GM12873 (cell line): ENCODE measurements around the gene RAP2B.

Source experiments
- CTCF ChIP-seq: IDR thresholded peaks from 2 replicates; pipeline ENCODE4 v1.5.1; 2012; ENCODE audit warnings: low read depth, mild to moderate bottlenecking, moderate library complexity, low read length, control low read depth; ENCODE audit not compliant: insufficient read depth; ENCODE audit errors: missing control alignments

The RAP2B gene

DNA sequence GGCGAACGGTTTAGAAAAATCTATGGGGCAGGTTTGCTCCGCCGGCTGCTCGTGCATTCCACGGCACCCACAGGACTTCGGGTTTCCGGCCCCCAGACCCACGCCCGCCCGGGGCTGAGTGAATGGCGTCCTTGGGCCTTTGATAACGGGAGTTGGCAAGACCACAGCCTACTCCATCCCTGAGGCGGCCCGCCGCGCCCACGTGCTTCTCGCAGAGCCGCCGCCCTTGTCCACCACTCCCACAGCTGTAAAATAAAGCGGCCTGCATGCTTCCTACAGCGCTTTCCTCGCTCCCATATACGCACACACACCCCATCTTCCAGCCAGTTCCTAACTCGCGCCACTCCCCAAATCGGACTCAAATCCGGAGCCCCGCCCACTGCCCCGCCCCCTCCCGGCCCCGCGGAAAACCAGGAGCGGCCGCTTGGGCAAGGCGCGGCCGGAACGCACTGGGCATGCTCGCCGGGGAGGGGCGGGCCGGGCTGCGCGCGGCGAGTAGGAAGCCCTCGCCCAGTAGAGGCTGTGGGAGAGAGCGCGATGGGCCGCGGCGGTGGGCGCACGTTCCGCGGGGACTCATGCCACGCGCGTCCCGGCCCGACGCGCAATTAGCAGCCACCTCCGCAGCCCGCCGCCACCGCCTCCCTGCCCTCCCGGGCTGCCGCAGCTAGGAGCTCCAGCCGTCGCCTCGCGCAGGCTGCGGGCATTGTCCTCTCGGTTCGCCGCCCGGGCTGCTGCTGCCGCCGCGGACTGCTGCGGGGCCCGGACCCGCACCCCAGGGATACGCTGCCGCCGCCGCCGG lies at the start of gene RAP2B:
Gene RAP2B, plus strand, starts transcription at position 513 of the 799 bp plus-strand sequence. CDS start 468 bp downstream, outside the sequence.
- TF ChIP-seq CTCF, result no peak

DNA sequence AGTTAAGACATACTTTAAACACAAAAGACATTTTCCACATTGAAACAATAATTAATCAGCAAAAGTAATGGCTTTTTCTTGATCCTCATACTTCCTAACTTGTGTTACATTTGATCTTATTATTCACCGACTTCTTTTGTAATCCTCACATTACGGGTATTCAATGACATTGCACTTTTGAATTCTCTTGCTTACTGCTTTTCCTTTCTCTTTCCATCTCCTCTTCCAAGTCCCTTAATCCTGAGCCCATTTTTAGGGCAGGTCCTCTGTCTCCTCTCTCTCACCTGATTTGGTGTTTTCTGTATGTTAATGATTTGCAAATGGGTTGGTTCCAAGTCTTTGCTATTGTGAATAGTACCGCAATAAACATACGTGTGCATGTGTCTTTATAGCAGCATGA lies 48.5 kb upstream of the RAP2B start:
- no peak for TF ChIP-seq CTCF

GRCh38 chr3:153115326-153115725 lies 46.7 kb upstream of the RAP2B start:
- TF ChIP-seq CTCF, result no peak

DNA sequence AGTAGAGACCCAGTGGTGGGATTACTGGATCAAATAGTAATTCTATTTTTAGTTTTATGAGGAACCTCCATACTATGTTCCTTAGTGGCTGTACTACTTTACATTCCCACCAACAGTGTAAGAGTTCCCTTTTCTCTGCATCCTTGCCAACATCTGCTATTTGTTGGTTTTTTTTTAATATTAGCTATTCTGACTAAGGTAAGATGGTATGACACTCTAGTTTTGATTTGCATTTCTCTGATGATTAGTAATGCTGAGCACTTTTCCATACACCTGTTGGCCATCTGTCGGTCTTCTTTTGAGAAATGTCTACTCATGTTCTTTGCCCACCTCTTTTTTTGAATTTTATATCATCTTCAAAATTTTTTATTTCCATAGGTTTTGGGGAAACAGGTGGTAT lies 34.2 kb upstream of the RAP2B start:
- TF ChIP-seq CTCF, result no peak

GRCh38 chr3:153129426-153129825 lies 32.6 kb upstream of the RAP2B start:
- TF ChIP-seq CTCF, result no peak

DNA sequence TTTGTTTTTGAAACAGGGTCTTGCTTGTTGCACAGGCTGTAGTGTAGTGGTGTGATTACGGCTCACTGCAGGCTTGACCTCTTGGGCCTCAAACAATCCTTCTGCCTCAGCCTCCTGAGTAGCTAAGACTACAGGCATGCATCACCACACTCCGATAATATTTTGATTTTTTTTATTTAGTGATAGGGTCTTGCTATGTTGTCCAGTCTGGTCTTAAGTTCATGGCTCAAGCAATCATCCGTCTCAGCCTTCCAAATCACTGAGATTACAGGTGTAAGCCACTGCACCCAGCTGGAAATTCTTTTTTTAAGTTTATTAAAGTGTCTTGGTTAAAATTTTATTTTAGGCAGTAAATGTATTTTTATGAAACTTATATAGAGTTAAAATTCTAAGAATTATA lies 32.2 kb upstream of the RAP2B start:
- no peak for TF ChIP-seq CTCF

DNA sequence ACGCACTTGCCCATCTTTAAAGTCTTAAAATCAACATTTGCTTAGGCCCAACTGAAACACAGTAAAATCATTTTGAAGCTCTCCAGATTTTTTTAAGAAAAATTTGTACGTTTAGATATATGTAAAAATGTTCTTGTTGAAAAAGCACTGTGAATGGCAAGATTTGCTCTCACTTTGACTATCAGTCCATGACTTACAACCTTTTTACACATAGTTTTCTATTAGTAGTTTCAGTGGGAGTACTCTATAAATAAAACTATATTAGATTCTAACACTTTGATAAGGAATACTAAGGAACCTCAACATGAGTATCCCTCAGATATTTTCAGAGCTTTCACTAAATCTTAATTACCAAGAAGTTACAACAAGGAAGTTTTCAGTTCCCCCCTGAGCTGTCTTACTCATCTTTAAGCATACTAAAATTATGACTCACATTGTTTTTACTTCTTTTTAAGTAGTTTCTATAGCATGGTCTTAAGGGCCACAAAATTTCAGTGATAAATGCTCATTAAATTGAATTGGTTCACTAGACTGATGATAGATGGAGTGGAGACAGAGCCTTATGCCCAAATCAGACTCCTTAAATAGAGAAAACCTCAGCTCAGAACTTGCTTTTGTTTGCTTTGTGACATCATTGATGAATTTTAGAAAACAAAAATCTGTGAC lies 31.6 kb upstream of the RAP2B start:
- no peak for TF ChIP-seq CTCF
